GM12878 (cell line): ENCODE data around the gene SLC2A4. TPM values are rescaled to one million over a fixed set of nuclear protein-coding genes. Genes with fewer than 3 reads are reported as not detected.

Experiments
- ASH2L ChIP-seq: fragments of 300-600, 200-600 bp; sonication (generic); IDR thresholded peaks from 2 replicates; pipeline ENCODE4 v1.6.1; 2017; ENCODE audit warnings: low read depth, mild to moderate bottlenecking, borderline replicate concordance
- BCL11A ChIP-seq: IDR thresholded peaks from 2 replicates; pipeline ENCODE4 v1.6.1; 2011; ENCODE audit warnings: low read depth, low read length
- BHLHE40 ChIP-seq, 2 experiments: fragments of 450-650 bp in 1 of 2; IDR thresholded peaks; 2 replicates each; pipeline ENCODE4 v1.6.1; 2011 to 2017; ENCODE audit warnings: low read depth in 2 of 2, borderline replicate concordance in 1 of 2, improper control_type of control experiment in 1 of 2, low read length in 1 of 2, mild to moderate bottlenecking in 1 of 2
- CBX3 ChIP-seq: fragments of 200-600 bp; sonication (generic); IDR thresholded peaks from 2 replicates; pipeline ENCODE4 v1.6.1; 2016; ENCODE audit warnings: low read depth, borderline replicate concordance
- CHD2 ChIP-seq: IDR thresholded peaks from 2 replicates; pipeline ENCODE4 v1.6.1; 2011; ENCODE audit warnings: low read depth, low read length, improper control_type of control experiment, borderline replicate concordance
- CREM ChIP-seq: IDR thresholded peaks from 2 replicates; pipeline ENCODE4 v1.6.1; 2014; ENCODE audit warnings: antibody characterized with exemption, low read depth
- ELK1 ChIP-seq: IDR thresholded peaks from 2 replicates; pipeline ENCODE4 v1.6.1; 2012; ENCODE audit warnings: low read depth, low read length, improper control_type of control experiment
- IKZF2 ChIP-seq, 2 experiments: fragments of 450-650 bp; IDR thresholded peaks; 2 replicates each; pipeline ENCODE4 v1.6.1; 2017; ENCODE audit warnings: mild to moderate bottlenecking in 2 of 2, moderate library complexity in 2 of 2
- JUNB ChIP-seq: IDR thresholded peaks from 2 replicates; pipeline ENCODE4 v1.6.1; 2016; ENCODE audit warnings: antibody characterized with exemption, mild to moderate bottlenecking
- MYC ChIP-seq: IDR thresholded peaks from 2 replicates; pipeline ENCODE4 v1.6.1; 2011; ENCODE audit warnings: mild to moderate bottlenecking, low read length, moderate library complexity, inconsistent platforms; ENCODE audit not compliant: insufficient read depth, insufficient replicate concordance, insufficient read length, severe bottlenecking
- NFYB ChIP-seq: IDR thresholded peaks from 2 replicates; pipeline ENCODE4 v1.6.1; 2011; ENCODE audit warnings: low read depth, mild to moderate bottlenecking, low read length, improper control_type of control experiment, moderate library complexity; ENCODE audit not compliant: insufficient read depth
- NR2C1 ChIP-seq: fragments of 450-650 bp; IDR thresholded peaks from 2 replicates; pipeline ENCODE4 v1.6.1; 2017; ENCODE audit warnings: antibody characterized with exemption, mild to moderate bottlenecking, moderate library complexity
- NR2C2 ChIP-seq: IDR thresholded peaks from 2 replicates; pipeline ENCODE4 v1.6.1; 2011; ENCODE audit warnings: borderline replicate concordance, low read depth; ENCODE audit not compliant: control insufficient read depth, insufficient read length
- PAX8 ChIP-seq: fragments of 450-650 bp; IDR thresholded peaks from 2 replicates; pipeline ENCODE4 v1.6.1; 2017; ENCODE audit warnings: mild to moderate bottlenecking, moderate library complexity
- SP1 ChIP-seq: IDR thresholded peaks from one replicate; pipeline ENCODE4 v1.6.1; 2011; ENCODE audit warnings: low read depth, low read length
- SREBF1 ChIP-seq: IDR thresholded peaks from 2 replicates; pipeline ENCODE4 v1.6.1; 2012; ENCODE audit warnings: mild to moderate bottlenecking, low read length
- SREBF2 ChIP-seq: IDR thresholded peaks from 2 replicates; pipeline ENCODE4 v1.6.1; 2012; ENCODE audit warnings: mild to moderate bottlenecking, low read length
- SRF ChIP-seq, 2 experiments: IDR thresholded peaks; 2 replicates each; pipeline ENCODE4 v1.6.1; 2011; ENCODE audit warnings: low read depth in 2 of 2, low read length in 2 of 2, mild to moderate bottlenecking in 1 of 2, moderate library complexity in 1 of 2
- STAT1 ChIP-seq: fragments of 450-650 bp; conservative IDR thresholded peaks from 2 replicates; pipeline ENCODE4 v1.6.1; 2014; ENCODE audit warnings: antibody characterized with exemption, mild to moderate bottlenecking
- YY1 ChIP-seq: IDR thresholded peaks from 2 replicates; pipeline ENCODE4 v1.6.1; 2011; ENCODE audit warnings: low read depth, mild to moderate bottlenecking, low read length
- ZSCAN29 ChIP-seq: fragments of 450-650 bp; IDR thresholded peaks from 2 replicates; pipeline ENCODE4 v1.6.1; 2017; ENCODE audit warnings: mild to moderate bottlenecking, moderate library complexity
- polyA plus RNA-seq, 11 experiments: library from polyadenylated mRNA; depleted of rRNA in 4 of 11; unstranded in 6 of 11; stranded (reverse) in 5 of 11; fragments of >200 nt; fragmentation: Nextera tagmentation in 4 of 11; fragmentation: Illumina TruSeq in 1 of 11; extraction: Ambion mirVana in 4 of 11; extraction: Trizol in 1 of 11; gene quantifications; 1 replicate in 1 of 11; 2 replicates in 10 of 11; pipeline versions ENCODE4 v1.2.1 to v1.2.3, GENCODE V29; 2011 to 2016; ENCODE audit warnings: inconsistent platforms in 2 of 11, missing spikeins in 2 of 11, low read depth in 1 of 11
- total RNA-seq, 4 experiments: library from RNA; depleted of rRNA in 3 of 4; stranded (reverse); fragments of >200 nt in 3 of 4; fragmentation: Illumina TruSeq in 1 of 4; extraction: Trizol in 1 of 4; gene quantifications; 2 replicates each; pipeline versions ENCODE4 v1.2.1 to v1.2.3, GENCODE V29; 2013 to 2021
- TF ChIP-seq, protein P1 (sequence below): IDR thresholded peaks from 2 replicates; pipeline ENCODE4 v1.6.1; 2011; ENCODE audit warnings: low read depth, low read length, improper control_type of control experiment, borderline replicate concordance
- TF ChIP-seq, protein P2 (sequence below): fragments of 450-650 bp; IDR thresholded peaks from 2 replicates; pipeline ENCODE4 v1.6.1; 2016; ENCODE audit warnings: mild to moderate bottlenecking
- TF ChIP-seq, protein P3 (sequence below): fragments of 450-650 bp; formaldehyde crosslinking; IDR thresholded peaks from 2 replicates; pipeline ENCODE4 v1.5.0; 2022; ENCODE audit warnings: mild to moderate bottlenecking, missing genetic modification characterization
- TF ChIP-seq, protein P4 (sequence below): IDR thresholded peaks from 2 replicates; pipeline ENCODE4 v1.6.1; 2011; ENCODE audit warnings: low read depth, mild to moderate bottlenecking, low read length, moderate library complexity, borderline replicate concordance; ENCODE audit errors: extremely low read depth

Gene SLC2A4
- total and polyA plus RNA-seq, 10 of the 15 experiments (the other 5 are each of a cell fraction or from before 2014, with no cell fraction given): 0.03 to 0.23 (median 0.04) TPM; not detected in 4

DNA sequence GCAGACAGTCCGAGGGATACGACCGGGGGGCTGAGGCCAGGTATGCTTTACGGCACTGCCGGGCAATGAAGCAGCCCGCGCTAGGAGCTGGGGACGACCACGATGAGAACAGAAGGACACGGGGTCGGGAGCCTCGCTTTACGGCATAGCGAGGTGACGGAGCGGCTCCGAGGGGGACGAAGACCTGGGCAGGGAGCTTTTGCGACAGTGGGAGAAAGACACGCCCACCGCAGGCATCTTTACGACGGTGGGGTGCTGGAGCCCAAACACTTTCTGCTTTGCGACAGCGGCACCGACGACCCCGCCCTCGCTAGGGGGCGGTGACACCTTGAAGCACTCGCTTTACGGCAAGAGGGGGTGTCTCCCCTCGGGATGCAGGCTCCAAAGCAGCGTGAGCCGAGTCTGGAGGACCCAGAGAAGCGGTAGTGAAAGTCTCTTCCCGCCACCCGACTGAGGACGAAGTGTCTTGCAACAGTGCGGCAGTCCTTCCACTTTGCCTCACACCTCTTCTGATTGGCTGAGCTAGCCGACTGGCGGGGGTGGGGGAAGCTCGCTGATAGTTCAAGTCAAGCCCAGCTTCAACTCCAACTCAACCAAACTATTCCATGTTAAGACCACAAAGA, 48.0 kb downstream of the SLC2A4 start (continued):
- TF ChIP-seq IKZF2 (IDR thresholded peaks at IDR 0.05) (peak; percentile 39 to 42; a peak in 2 of 4 replicates), SREBF2 (no peak), YY1 (no peak), SREBF1 (no peak), NR2C2 (no peak), NR2C1 (peak; percentile 45), BHLHE40 (IDR thresholded peaks at IDR 0.05; ENCODE audit: borderline replicate concordance in 1 of 2, low read depth in 2 of 2, low read length in 1 of 2) (peak; percentile 27 to 45; a peak in 3 of 4 replicates), MYC (peak; percentile 78), ZSCAN29 (no peak), PAX8 (no peak), BCL11A (no peak), STAT1 (no peak; the same call in 1 of the 2 replicates), CBX3 (no peak), JUNB (no peak), CREM (peak; percentile 61; the same call in 1 of the 2 replicates), SRF (IDR thresholded peaks at IDR 0.05; ENCODE audit: low read depth in 2 of 2, low read length in 2 of 2) (no peak), SP1 (peak; percentile 65), NFYB (no peak; the same call in 1 of the 2 replicates), ELK1 (no peak), CHD2 (peak; percentile 35; the same call in 1 of the 2 replicates), ASH2L (no peak)
- TF ChIP-seq, protein P1, sequence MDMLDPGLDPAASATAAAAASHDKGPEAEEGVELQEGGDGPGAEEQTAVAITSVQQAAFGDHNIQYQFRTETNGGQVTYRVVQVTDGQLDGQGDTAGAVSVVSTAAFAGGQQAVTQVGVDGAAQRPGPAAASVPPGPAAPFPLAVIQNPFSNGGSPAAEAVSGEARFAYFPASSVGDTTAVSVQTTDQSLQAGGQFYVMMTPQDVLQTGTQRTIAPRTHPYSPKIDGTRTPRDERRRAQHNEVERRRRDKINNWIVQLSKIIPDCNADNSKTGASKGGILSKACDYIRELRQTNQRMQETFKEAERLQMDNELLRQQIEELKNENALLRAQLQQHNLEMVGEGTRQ: no peak
- TF ChIP-seq, protein P2, sequence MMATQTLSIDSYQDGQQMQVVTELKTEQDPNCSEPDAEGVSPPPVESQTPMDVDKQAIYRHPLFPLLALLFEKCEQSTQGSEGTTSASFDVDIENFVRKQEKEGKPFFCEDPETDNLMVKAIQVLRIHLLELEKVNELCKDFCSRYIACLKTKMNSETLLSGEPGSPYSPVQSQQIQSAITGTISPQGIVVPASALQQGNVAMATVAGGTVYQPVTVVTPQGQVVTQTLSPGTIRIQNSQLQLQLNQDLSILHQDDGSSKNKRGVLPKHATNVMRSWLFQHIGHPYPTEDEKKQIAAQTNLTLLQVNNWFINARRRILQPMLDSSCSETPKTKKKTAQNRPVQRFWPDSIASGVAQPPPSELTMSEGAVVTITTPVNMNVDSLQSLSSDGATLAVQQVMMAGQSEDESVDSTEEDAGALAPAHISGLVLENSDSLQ: peak; percentile 68
- TF ChIP-seq, protein P3, sequence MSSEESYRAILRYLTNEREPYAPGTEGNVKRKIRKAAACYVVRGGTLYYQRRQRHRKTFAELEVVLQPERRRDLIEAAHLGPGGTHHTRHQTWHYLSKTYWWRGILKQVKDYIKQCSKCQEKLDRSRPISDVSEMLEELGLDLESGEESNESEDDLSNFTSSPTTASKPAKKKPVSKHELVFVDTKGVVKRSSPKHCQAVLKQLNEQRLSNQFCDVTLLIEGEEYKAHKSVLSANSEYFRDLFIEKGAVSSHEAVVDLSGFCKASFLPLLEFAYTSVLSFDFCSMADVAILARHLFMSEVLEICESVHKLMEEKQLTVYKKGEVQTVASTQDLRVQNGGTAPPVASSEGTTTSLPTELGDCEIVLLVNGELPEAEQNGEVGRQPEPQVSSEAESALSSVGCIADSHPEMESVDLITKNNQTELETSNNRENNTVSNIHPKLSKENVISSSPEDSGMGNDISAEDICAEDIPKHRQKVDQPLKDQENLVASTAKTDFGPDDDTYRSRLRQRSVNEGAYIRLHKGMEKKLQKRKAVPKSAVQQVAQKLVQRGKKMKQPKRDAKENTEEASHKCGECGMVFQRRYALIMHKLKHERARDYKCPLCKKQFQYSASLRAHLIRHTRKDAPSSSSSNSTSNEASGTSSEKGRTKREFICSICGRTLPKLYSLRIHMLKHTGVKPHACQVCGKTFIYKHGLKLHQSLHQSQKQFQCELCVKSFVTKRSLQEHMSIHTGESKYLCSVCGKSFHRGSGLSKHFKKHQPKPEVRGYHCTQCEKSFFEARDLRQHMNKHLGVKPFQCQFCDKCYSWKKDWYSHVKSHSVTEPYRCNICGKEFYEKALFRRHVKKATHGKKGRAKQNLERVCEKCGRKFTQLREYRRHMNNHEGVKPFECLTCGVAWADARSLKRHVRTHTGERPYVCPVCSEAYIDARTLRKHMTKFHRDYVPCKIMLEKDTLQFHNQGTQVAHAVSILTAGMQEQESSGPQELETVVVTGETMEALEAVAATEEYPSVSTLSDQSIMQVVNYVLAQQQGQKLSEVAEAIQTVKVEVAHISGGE (CRISPR knock-in tag): no peak
- TF ChIP-seq, protein P4, sequence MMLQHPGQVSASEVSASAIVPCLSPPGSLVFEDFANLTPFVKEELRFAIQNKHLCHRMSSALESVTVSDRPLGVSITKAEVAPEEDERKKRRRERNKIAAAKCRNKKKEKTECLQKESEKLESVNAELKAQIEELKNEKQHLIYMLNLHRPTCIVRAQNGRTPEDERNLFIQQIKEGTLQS: peak; percentile 86
